Ishikawa (cell line): ENCODE measurements around the gene SLC26A2.

Source experiments
- CEBPB ChIP-seq: IDR thresholded peaks from 2 replicates; pipeline ENCODE4 v1.6.1; 2012
- CREB1 ChIP-seq: IDR thresholded peaks from 2 replicates; pipeline ENCODE4 v1.6.1; 2012; ENCODE audit warnings: low read depth
- EGR1 ChIP-seq: IDR thresholded peaks from 2 replicates; pipeline ENCODE4 v1.6.1; 2012
- EP300 ChIP-seq: IDR thresholded peaks from 2 replicates; pipeline ENCODE4 v1.6.1; 2012; ENCODE audit warnings: borderline replicate concordance
- FOXM1 ChIP-seq: IDR thresholded peaks from 2 replicates; pipeline ENCODE4 v1.6.1; 2012; ENCODE audit warnings: low read depth, borderline replicate concordance
- NFIC ChIP-seq: IDR thresholded peaks from 2 replicates; pipeline ENCODE4 v1.6.1; 2012
- RAD21 ChIP-seq: IDR thresholded peaks from 2 replicates; pipeline ENCODE4 v1.6.1; 2012; ENCODE audit warnings: low read depth
- REST ChIP-seq: IDR thresholded peaks from 2 replicates; pipeline ENCODE4 v1.6.1; 2012; ENCODE audit warnings: low read depth, mild to moderate bottlenecking
- TAF1 ChIP-seq: IDR thresholded peaks from 2 replicates; pipeline ENCODE4 v1.6.1; 2012; ENCODE audit warnings: low read depth, mild to moderate bottlenecking
- TCF12 ChIP-seq: IDR thresholded peaks from 2 replicates; pipeline ENCODE4 v1.6.1; 2012; ENCODE audit warnings: low read depth
- TEAD4 ChIP-seq: IDR thresholded peaks from 2 replicates; pipeline ENCODE4 v1.6.1; 2012
- YY1 ChIP-seq: IDR thresholded peaks from 2 replicates; pipeline ENCODE4 v1.6.1; 2012; ENCODE audit warnings: low read depth
- ZBTB7A ChIP-seq: IDR thresholded peaks from 2 replicates; pipeline ENCODE4 v1.6.1; 2012; ENCODE audit warnings: low read depth
- TF ChIP-seq, protein P1 (sequence below): IDR thresholded peaks from 2 replicates; pipeline ENCODE4 v1.6.1; 2012

Gene SLC26A2

DNA sequence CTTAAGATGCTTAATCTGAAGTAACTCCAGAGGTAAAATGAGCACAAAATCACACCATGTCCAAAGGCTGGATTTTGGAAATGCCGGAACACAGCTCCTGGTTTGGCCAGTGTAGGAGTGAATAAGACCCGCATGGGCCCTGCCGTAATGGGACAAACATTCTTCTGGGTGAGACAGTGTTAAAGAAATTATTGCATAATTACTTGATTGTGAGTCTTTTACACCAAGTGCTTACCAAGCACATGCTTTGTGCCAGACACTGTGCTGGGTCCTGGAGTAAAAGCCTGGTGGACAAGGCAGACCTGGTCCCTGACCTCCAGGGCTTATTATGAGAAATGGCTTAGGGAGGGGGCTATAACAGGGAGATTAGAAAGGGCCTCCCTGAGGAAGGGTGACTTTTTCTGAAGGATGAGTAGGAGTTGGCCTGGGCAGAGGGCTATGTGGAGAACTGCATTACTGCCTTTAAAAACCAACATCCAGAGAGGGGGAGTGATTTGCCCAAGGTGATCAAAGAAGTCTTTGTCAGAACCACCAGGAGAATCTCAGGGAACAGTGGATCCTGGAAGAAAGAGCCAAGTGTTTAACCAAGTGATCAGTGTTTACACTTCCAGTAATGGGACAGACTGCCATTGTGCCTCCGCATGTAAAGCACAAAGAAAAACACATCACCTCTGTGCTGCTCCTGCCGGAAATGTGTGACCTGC lies 19.5 kb upstream of the SLC26A2 start:
- TF ChIP-seq, protein P1, sequence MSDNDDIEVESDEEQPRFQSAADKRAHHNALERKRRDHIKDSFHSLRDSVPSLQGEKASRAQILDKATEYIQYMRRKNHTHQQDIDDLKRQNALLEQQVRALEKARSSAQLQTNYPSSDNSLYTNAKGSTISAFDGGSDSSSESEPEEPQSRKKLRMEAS = no peak
- TF ChIP-seq EP300 (no peak), TCF12 (no peak), CEBPB (no peak), FOXM1 (no peak), ZBTB7A (no peak), NFIC (no peak), TAF1 (no peak), EGR1 (no peak), CREB1 (no peak), RAD21 (no peak), TEAD4 (no peak), REST (no peak), YY1 (no peak)

DNA sequence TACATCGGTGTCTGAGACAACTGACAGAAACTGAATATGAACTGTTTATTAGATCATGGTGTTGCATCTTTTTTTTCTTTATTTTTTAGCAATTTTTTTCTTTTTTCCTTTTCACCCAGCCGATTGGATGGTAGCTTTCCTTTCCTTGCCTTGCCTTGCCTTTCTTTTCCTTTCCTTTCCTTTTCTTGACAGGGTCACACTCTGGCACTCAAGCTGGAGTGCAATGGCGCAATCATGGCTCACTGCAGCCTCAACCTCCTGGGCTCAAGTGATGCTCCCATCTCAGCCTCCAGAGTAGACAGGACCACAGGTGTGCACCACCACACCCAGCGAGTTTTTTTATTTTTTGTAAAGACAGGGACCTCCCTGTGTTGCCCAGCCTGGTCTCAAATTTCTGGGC lies 18.8 kb upstream of the SLC26A2 start:
- TF ChIP-seq EP300 = no peak

DNA sequence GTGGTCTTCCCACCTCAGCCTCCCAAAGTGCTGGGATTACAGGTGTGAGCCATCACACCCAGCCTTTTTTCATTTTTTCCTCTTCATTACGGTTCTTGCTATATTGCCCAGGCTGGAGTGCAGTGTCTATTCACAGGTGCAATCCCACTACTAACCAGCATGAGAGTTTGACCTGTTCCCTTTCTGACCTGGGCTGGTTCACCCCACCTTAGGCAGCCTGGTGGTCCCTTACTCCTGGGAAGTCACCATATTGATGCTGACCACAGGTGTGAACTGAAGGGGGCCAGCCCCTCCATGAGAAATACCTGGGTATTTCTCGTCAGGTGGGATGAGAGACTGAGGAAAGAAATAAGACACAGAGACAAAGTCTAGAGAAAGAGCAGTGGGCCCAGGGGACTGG lies 18.4 kb upstream of the SLC26A2 start:
- TF ChIP-seq FOXM1 (no peak), EP300 (no peak), NFIC (no peak), REST (no peak), ZBTB7A (no peak), RAD21 (no peak)

DNA sequence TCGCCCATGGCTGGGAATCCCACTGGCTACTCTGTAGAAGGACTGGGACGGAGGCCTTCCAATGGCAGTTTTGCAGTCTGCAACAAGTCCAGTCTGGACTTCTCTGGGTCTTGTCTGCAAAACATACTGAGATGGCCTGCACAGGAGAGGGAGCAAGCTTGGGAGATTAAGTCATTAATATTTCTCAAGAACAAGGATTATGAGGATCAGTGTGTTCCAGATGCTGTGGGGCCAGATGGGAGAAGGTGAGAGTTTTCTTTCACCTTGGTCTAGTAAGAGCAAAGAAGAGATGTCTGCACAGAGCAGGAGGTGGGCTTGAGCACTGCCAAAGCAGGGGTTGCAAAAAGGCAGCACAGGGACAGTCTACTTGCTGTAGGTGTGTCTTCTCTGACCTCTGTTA lies 15.9 kb upstream of the SLC26A2 start, which contains the start of gene PDE6A:
TSS of gene PDE6A (minus strand) at position 128 of the 400 bp plus-strand sequence. CDS start at position 8, 120 bp downstream.
- TF ChIP-seq REST (no peak), CEBPB (no peak), TAF1 (no peak), FOXM1 (no peak), TEAD4 (no peak), EP300 (no peak), RAD21 (no peak)

GRCh38 chr5:149946118-149946517 lies 14.4 kb upstream of the SLC26A2 start:
- TF ChIP-seq REST (no peak), CREB1 (no peak), CEBPB (no peak), TAF1 (no peak), RAD21 (no peak), TCF12 (no peak), ZBTB7A (no peak), FOXM1 (no peak)
- TF ChIP-seq, protein P1 = no peak
